A375 (cell line): Measurements from ENCODE around the gene SLC29A2. TPM values are rescaled to one million over a fixed set of nuclear protein-coding genes. Genes with fewer than 3 reads are reported as not detected.

ENCODE experiments used
- small RNA-seq: library from RNA; depleted of rRNA; stranded (forward); fragments of <200 nt; gene quantifications from one replicate; pipeline ENCODE3, GENCODE V24; 2014
- total RNA-seq: library from RNA; depleted of rRNA; stranded (reverse); fragments of >200 nt; shearing (Covaris generic); gene quantifications from 2 replicates; pipeline ENCODE4 v1.2.3, GENCODE V29; 2014; rRNA removed

The SLC29A2 gene, protein sequence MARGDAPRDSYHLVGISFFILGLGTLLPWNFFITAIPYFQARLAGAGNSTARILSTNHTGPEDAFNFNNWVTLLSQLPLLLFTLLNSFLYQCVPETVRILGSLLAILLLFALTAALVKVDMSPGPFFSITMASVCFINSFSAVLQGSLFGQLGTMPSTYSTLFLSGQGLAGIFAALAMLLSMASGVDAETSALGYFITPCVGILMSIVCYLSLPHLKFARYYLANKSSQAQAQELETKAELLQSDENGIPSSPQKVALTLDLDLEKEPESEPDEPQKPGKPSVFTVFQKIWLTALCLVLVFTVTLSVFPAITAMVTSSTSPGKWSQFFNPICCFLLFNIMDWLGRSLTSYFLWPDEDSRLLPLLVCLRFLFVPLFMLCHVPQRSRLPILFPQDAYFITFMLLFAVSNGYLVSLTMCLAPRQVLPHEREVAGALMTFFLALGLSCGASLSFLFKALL
- 4.5 and 6.0 TPM in 2 replicates for total RNA-seq

DNA sequence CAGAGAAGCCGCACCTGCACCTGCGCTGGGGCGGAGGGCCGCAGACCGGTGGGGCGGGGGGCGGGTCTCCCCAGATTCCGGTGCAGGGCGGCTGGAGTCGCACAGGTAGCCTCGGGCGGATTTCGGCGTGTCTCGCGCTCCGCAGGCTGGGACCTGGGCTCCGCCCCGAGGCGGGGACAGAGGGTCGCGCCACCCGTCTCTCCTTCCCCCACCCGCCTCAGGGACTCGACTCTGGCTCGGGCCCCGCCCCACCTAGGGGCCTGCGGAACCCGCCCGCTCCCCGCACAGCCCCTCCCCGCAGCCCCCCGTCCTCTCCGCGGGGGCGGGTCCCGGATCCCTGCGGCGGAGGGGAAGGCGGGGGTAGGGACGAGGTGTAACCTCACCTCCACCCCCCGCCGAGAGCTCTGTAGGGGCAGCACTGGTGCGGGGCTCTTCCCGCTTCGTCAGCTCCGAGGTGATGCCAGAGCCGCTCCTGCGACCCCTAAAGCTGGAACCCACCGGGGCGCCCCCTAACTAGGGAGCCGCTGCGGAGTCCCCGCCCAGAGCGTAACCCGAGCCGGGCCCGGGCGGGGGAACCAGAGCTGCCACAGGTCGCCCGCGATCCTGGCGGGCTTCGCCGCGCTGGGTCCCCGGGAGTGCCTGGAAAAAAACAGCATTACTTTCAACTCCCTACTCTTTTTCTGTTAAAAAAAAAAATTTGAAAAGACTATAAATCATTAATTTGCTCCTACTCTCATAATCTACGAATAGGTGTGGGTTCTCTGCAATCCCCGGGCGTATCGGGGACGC is at the start of gene SLC29A2:
SLC29A2 (minus strand) TSS at position 134 of the 789 bp plus-strand sequence. CDS start 169 bp downstream, outside the sequence.

DNA sequence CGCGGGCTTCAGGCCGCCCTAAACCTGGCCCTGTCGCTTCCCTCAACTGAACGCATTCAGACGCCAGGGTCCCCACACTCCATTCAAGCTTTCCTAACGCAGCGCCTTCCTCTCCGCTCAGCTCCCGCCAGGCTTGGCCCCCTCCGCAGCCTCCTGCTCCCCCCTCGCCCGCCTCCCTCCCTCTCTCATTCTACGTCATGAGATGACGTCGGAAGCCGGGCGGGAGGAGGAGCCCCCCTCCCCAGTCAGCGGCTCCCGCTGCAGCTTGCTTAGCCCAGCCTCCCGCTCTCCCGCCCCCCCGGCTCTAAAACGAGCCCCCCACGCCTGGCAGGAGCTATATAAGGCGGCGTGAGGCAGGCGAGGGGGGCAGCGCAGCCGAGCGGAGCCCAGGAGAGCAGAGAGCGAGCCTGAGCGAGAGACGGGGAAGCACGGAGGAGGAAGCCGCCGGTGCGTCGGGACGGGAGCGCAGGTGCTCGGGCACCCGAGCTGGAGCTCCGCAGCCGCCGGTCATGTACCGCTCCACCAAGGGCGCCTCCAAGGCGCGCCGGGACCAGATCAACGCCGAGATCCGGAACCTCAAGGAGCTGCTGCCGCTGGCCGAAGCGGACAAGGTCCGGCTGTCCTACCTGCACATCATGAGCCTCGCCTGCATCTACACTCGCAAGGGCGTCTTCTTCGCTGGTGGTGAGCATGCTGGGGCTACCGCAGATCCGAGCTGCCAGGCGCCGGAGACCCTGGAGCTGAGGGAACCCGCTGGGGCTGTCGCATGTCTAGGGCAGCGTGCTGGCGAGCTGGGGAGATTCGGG is 49.3 kb upstream of the SLC29A2 start, which contains the start of gene NPAS4:
NPAS4 (plus strand) TSS at position 365 of the 806 bp plus-strand sequence; CDS start at position 510, 145 bp downstream.

DNA sequence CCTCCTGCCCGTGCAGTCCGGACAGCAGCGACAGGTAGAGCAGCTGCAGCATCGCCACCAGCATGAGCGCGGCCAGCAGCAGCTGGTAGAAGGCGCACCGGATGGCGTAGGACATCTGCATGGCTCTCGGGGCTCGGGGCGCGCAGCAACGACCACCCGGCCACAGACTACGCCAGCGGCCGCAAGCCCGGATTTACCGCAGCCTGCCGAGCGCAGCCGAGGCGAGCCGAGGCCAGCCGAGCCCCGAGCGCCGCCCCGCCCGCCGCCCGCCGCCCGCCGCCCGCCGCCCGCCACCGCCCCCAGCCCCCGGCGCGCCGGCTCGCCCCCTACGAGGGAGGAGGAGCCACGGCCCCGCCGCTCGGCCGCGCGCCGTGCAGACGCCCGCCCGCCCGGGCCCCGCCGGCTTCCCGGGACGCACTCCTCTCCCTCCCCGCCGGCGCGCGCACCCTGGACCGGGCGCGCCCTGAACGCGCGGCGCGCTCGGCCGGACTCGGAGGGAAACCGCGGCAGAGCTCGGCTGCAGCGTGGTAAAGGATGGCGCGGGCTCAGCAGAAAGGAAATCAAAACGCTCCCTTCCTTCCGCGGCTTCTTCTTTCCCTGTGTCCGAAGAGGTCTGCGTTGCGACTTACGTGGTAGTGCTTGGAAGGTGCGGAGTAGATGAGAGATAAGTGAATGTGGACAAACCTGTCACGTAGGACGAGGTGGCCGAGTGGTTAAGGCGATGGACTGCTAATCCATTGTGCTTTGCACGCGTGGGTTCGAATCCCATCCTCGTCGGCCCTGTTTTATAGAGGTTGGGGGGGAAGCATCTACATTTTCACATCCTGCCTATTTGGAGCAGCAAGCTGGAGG is 23.9 kb downstream of the SLC29A2 start, which contains the start of gene B4GAT1:
B4GAT1 (minus strand) TSS at position 205 of the 852 bp plus-strand sequence; CDS start at position 121, 84 bp downstream.

DNA sequence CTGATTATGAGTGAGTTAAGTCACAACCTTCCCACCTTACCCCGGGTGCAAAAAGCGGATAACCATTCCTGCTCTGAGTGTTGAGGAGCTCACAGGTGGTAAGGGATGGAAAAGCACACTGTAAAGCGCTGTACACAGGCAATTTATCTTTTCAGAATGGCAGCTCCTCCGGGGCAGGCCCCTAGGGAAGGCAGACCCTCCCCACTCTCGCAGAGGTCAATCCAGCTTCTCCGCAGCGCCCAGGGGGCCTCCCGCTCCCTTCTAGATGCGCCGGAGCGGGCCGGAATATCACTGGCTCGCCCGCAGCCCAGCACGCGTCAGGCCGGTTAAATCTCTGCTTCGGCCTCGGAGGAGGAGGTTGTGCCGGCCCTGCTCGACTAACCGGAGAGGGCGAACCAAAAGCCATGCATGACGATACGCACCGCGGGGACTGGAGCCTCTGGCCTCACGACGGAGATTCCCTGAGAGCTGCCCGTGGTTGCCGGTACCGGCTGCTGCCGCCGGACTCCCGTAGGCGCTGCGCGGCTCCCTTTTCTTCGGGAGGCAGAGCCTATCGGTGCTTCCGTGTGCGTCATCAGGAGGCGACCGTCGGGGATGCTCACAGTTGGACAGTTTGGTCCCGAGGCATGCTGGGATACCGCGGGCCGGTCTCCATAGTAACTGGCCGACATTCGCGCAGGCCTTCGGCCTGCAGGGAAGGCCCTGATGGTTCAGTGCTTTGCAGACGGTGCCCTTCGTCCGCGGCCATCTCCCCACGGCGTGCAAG is 26.8 kb downstream of the SLC29A2 start, which contains the start of gene BRMS1:
BRMS1 (minus strand) TSS at position 555 of the 766 bp plus-strand sequence. CDS start 2,870 bp downstream, outside the sequence.

DNA sequence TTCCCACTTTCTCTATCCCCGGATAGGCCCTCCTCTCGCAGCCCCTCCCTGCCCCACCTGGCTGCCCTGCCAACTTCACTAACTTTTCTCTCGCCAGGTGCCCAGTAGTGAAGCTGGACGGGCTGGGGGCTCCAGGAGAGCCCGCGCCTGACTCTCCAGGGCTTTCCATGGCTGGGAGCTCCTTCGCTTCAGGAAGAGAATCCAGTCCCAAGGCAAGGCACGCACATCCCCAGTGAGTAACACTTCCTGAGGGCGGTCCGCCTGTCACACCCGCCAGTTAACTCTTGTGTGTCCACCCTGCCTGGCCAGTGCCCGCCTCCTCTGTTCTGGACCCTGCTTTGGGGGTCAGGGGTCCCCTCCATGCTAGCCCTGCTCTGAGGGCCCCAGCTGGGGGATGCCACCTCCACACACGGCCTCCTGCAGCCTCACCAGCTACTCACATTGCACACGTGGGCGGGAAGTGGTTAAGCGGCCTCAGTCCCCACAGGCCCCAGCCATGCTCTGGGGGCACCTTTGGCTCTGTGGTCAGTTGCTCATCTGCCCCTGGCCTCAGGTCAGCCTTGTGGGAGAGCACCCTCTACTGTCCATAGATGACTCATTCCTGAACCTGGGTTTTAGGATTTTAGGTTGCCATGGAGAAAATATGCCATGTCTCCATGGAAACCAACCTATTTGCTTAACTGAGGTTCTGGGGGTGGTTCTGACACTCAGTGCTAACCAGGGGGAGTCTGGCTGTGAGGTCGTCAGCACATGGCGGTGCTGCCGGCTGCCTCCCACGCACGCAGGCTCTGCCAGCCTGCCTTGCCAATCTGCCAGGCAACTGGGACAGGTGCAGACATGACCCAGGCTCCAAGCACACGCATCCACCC is 35.1 kb downstream of the SLC29A2 start, which contains the start of gene RIN1:
RIN1 (minus strand) TSS at position 201 of the 869 bp plus-strand sequence; CDS start at position 169, 32 bp downstream.

DNA sequence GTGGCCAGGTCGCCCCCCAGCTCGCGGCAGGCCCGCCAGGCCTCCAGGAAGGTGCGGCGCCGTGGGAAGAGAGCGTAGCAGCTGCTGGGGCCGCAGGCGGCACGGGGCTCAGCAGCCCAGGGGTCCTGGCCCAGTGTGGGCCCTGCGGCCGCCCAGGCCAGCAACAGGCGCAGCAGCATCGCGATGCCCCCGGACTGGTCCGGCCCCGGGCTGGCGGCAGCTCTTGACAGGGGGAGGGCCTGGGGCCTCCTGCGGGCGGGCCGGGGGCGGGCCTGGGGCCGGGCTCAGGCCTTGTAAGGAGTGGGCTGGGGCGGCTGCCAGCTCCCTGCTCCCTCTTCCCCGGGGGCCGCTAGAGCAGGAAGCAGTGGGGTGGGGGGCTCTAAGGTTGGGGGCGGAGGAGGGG is 54.7 kb downstream of the SLC29A2 start, which contains the start of gene CD248:
CD248 (minus strand) TSS at position 196 of the 403 bp plus-strand sequence; CDS start at position 179, 17 bp downstream.

Small RNAs within 50 kb of the gene (small RNA-seq; reads per million reads assigned to genes)
- gene RF00017 (not detected), gene RNU1-84P (not detected)

Other genes starting within 250 kb of the SLC29A2 start
- 23.0 and 24.2 TPM in 2 replicates for gene KLC2, start 114.1 kb downstream of the SLC29A2 start, total RNA-seq
- 158 and 177 TPM in 2 replicates for gene RAB1B, start 103.1 kb downstream of the SLC29A2 start, total RNA-seq
- 8.3 and 12.4 TPM in 2 replicates for gene CNIH2, start 93.6 kb downstream of the SLC29A2 start, total RNA-seq
- gene YIF1A, start 82.6 kb downstream of the SLC29A2 start, total RNA-seq = 105 and 132 TPM in 2 replicates
- gene TMEM151A, start 79.9 kb downstream of the SLC29A2 start, total RNA-seq = 0.08 TPM in 1 of 2 replicates, not detected in the other
- gene CD248, start 54.7 kb downstream of the SLC29A2 start, total RNA-seq = not detected in 2 replicates
- 43.6 and 47.2 TPM in 2 replicates for gene RIN1, start 35.3 kb downstream of the SLC29A2 start, total RNA-seq
- gene BRMS1, start 26.7 kb downstream of the SLC29A2 start, total RNA-seq = 67.3 and 77.0 TPM in 2 replicates
- 24.9 and 28.6 TPM in 2 replicates for gene B4GAT1, start 24.1 kb downstream of the SLC29A2 start, total RNA-seq
- not detected in 2 replicates for gene NPAS4, start 49.3 kb upstream of the SLC29A2 start, total RNA-seq
- 109 and 113 TPM in 2 replicates for gene MRPL11, start 67.1 kb upstream of the SLC29A2 start, total RNA-seq
- gene PELI3, start 95.1 kb upstream of the SLC29A2 start, total RNA-seq = 12.8 and 15.4 TPM in 2 replicates
- 71.8 and 82.1 TPM in 2 replicates for gene DPP3, start 108.7 kb upstream of the SLC29A2 start, total RNA-seq
- 22.4 and 28.0 TPM in 2 replicates for gene BBS1, start 138.9 kb upstream of the SLC29A2 start, total RNA-seq
- 16.7 and 17.1 TPM in 2 replicates for gene ZDHHC24, start 174.3 kb upstream of the SLC29A2 start, total RNA-seq
- gene ACTN3, start 175.1 kb upstream of the SLC29A2 start, total RNA-seq = not detected in 2 replicates
- 38.9 and 40.9 TPM in 2 replicates for gene CTSF, start 196.8 kb upstream of the SLC29A2 start, total RNA-seq
- 0.11 TPM in 1 of 2 replicates, not detected in the other for gene CCDC87, start 221.3 kb upstream of the SLC29A2 start, total RNA-seq
- gene CCS, start 221.4 kb upstream of the SLC29A2 start, total RNA-seq = 24.3 and 27.7 TPM in 2 replicates
- 69.1 and 71.7 TPM in 2 replicates for gene RBM14, start 244.9 kb upstream of the SLC29A2 start, total RNA-seq